Astrocyte (in vitro differentiated cells and primary cell): ENCODE data around the gene PPP2R2C. TPM values are rescaled to one million over a fixed set of nuclear protein-coding genes. Genes with fewer than 3 reads are reported as not detected.
A peak's percentile ranks its signal among the peaks of the same experiment; 100 is the strongest.

ENCODE experiments used
- DNase-seq: peaks from one replicate; pipeline ENCODE4 v3.0.0-alpha.2; 2010; ENCODE audit warnings: low read depth
- FAIRE-seq: peaks from 2 replicates; lab custom pipeline; 2011; peaks lifted over from hg19 to GRCh38; lab: Jason Lieb, UNC
- H2AFZ ChIP-seq: 2 replicates; pipeline ENCODE4 v1.6.0; 2012; ENCODE audit warnings: low read depth, low read length, inconsistent platforms
- H3K27ac ChIP-seq: 2 replicates; pipeline ENCODE4 v1.5.1; 2011; ENCODE audit warnings: low read depth, low read length, inconsistent platforms
- H3K27me3 ChIP-seq: 2 replicates; pipeline ENCODE4 v1.6.0; 2011; ENCODE audit warnings: low read length, inconsistent platforms; ENCODE audit not compliant: insufficient read depth
- H3K36me3 ChIP-seq: 2 replicates; pipeline ENCODE4 v1.5.1; 2011; ENCODE audit warnings: low read length, inconsistent platforms; ENCODE audit not compliant: insufficient read depth
- H3K4me1 ChIP-seq: 2 replicates; pipeline ENCODE4 v1.5.1; 2011; ENCODE audit warnings: low read length, inconsistent platforms; ENCODE audit not compliant: insufficient read depth
- H3K4me2 ChIP-seq: 2 replicates; pipeline ENCODE4 v1.6.0; 2012; ENCODE audit warnings: low read length, inconsistent platforms
- H3K4me3 ChIP-seq: 2 replicates; pipeline ENCODE4 v1.5.1; 2011; ENCODE audit warnings: low read depth, mild to moderate bottlenecking, low read length, inconsistent platforms; ENCODE audit not compliant: insufficient read depth
- H3K79me2 ChIP-seq: 2 replicates; pipeline ENCODE4 v1.6.0; 2012; ENCODE audit warnings: mild to moderate bottlenecking, low read length, inconsistent platforms; ENCODE audit not compliant: insufficient read depth
- H3K9ac ChIP-seq: 2 replicates; pipeline ENCODE4 v1.6.0; 2012; ENCODE audit warnings: mild to moderate bottlenecking, low read length, inconsistent platforms
- H3K9me3 ChIP-seq: 2 replicates; pipeline ENCODE4 v1.5.1; 2012; ENCODE audit warnings: low read depth, mild to moderate bottlenecking, low read length, inconsistent platforms; ENCODE audit not compliant: insufficient read depth
- H4K20me1 ChIP-seq: 2 replicates; pipeline ENCODE4 v1.6.0; 2012; ENCODE audit warnings: low read length, inconsistent platforms; ENCODE audit not compliant: insufficient read depth
- H3K27ac Mint-ChIP-seq: one replicate; pipeline ENCODE4 v1.8.0; 2021; ENCODE audit warnings: mild to moderate bottlenecking, mixed read lengths; ENCODE audit not compliant: unreplicated experiment
- H3K27me3 Mint-ChIP-seq: one replicate; pipeline ENCODE4 v1.8.0; 2021; ENCODE audit warnings: low read depth, mixed read lengths; ENCODE audit not compliant: unreplicated experiment
- H3K36me3 Mint-ChIP-seq: one replicate; pipeline ENCODE4 v1.8.0; 2021; ENCODE audit warnings: low read depth, mixed read lengths; ENCODE audit not compliant: unreplicated experiment
- H3K4me1 Mint-ChIP-seq: one replicate; pipeline ENCODE4 v1.8.0; 2021; ENCODE audit warnings: low read depth, mixed read lengths; ENCODE audit not compliant: unreplicated experiment
- H3K4me3 Mint-ChIP-seq: one replicate; pipeline ENCODE4 v1.8.0; 2021; ENCODE audit warnings: mild to moderate bottlenecking, moderate library complexity, mixed read lengths; ENCODE audit not compliant: unreplicated experiment
- H3K9me3 Mint-ChIP-seq: one replicate; pipeline ENCODE4 v1.8.0; 2021; ENCODE audit warnings: mild to moderate bottlenecking, mixed read lengths; ENCODE audit not compliant: unreplicated experiment
- CTCF ChIP-seq: IDR thresholded peaks from 2 replicates; pipeline ENCODE4 v1.5.1; 2011; ENCODE audit warnings: low read depth, mild to moderate bottlenecking, inconsistent platforms, low read length, moderate library complexity; ENCODE audit not compliant: insufficient read depth
- EZH2 ChIP-seq: IDR thresholded peaks from 2 replicates; pipeline ENCODE4 v1.6.1; 2012; ENCODE audit warnings: mild to moderate bottlenecking, low read length, inconsistent platforms; ENCODE audit not compliant: insufficient read depth
- total RNA-seq: library from RNA; stranded (reverse); gene quantifications from 2 replicates; pipeline ENCODE4 v1.2.1, GENCODE V29; 2021

PPP2R2C gene
- total RNA-seq, 1 donor from 2014 or later = 1.1 TPM

GRCh38 chr4:6321361-6321760 is 151.1 kb downstream of the PPP2R2C start:
- peaks cover 45% of the 10 kb centered on the region for H3K27me3 Mint-ChIP-seq
- H3K79me2 ChIP-seq = no peaks in the 10 kb centered on the region
- no peak overlapping the region for H3K9ac ChIP-seq
- H3K36me3 Mint-ChIP-seq = no peaks in the 10 kb centered on the region
- no peaks in the 10 kb centered on the region for H3K9me3 ChIP-seq
- H3K9me3 Mint-ChIP-seq = peaks cover 3% of the 10 kb centered on the region
- peaks cover 16% of the 10 kb centered on the region for H3K4me1 ChIP-seq
- TF ChIP-seq EZH2 = no peak
- TF ChIP-seq CTCF = no peak
- H3K36me3 ChIP-seq = no peaks in the 10 kb centered on the region
- no peaks in the 10 kb centered on the region for H3K27me3 ChIP-seq
- no peak overlapping the region for H3K27ac ChIP-seq
- no peaks in the 10 kb centered on the region for H4K20me1 ChIP-seq
- FAIRE-seq (no peak), DNase-seq (no peak)
- H3K27ac Mint-ChIP-seq = no peak overlapping the region
- peaks cover 2% of the 10 kb centered on the region for H3K4me1 Mint-ChIP-seq
- H3K4me3 Mint-ChIP-seq = no peak overlapping the region
- H3K4me3 ChIP-seq = no peak overlapping the region
- no peak overlapping the region for H2AFZ ChIP-seq
- H3K4me2 ChIP-seq = no peak overlapping the region

- no peak for FAIRE-seq
- H3K27ac Mint-ChIP-seq = no peak overlapping the region
- H3K9me3 Mint-ChIP-seq = peaks cover 3% of the 10 kb centered on the region
- no peak for DNase-seq
- Histone ChIP-seq H3K79me2 (no peaks in the 10 kb centered on the region), H3K4me3 (no peak overlapping the region), H3K27ac (no peak overlapping the region), H3K4me2 (no peak overlapping the region), H3K4me1 (peaks cover 15% of the 10 kb centered on the region), H4K20me1 (no peaks in the 10 kb centered on the region), H2AFZ (no peak overlapping the region), H3K9ac (no peak overlapping the region), H3K36me3 (no peaks in the 10 kb centered on the region), H3K9me3 (no peaks in the 10 kb centered on the region), H3K27me3 (peaks cover 1% of the 10 kb centered on the region)
- H3K27me3 Mint-ChIP-seq = peaks cover 42% of the 10 kb centered on the region
- no peaks in the 10 kb centered on the region for H3K36me3 Mint-ChIP-seq
- H3K4me1 Mint-ChIP-seq = peaks cover 2% of the 10 kb centered on the region
- no peak for TF ChIP-seq EZH2
- no peak overlapping the region for H3K4me3 Mint-ChIP-seq
Observed at GRCh38 chr4:6320663-6321062, 151.8 kb downstream of the PPP2R2C start.

- no peak for FAIRE-seq
- peaks cover 3% of the 10 kb centered on the region for H3K27me3 ChIP-seq
- Mint-ChIP-seq H3K4me1 (peaks cover 4% of the 10 kb centered on the region), H3K27me3 (peaks cover 44% of the 10 kb centered on the region), H3K9me3 (peaks cover 3% of the 10 kb centered on the region), H3K4me3 (no peak overlapping the region), H3K27ac (no peak overlapping the region), H3K36me3 (no peaks in the 10 kb centered on the region)
- TF ChIP-seq EZH2 (no peak), CTCF (no peak)
- peaks cover 5% of the 10 kb centered on the region for H3K4me1 ChIP-seq
- no peaks in the 10 kb centered on the region for H3K9me3 ChIP-seq
- H3K36me3 ChIP-seq = no peaks in the 10 kb centered on the region
- no peak overlapping the region for H3K4me2 ChIP-seq
- no peaks in the 10 kb centered on the region for H4K20me1 ChIP-seq
- H2AFZ ChIP-seq = peak overlapping the region; percentile 31
- no peak for DNase-seq
- H3K9ac ChIP-seq = no peak overlapping the region
- H3K4me3 ChIP-seq = no peak overlapping the region
- no peak overlapping the region for H3K27ac ChIP-seq
- no peaks in the 10 kb centered on the region for H3K79me2 ChIP-seq
Observed at GRCh38 chr4:6319530-6320150, 152.8 kb downstream of the PPP2R2C start.
